Measurements from ENCODE around the gene EIF3I.

EIF3I gene

DNA sequence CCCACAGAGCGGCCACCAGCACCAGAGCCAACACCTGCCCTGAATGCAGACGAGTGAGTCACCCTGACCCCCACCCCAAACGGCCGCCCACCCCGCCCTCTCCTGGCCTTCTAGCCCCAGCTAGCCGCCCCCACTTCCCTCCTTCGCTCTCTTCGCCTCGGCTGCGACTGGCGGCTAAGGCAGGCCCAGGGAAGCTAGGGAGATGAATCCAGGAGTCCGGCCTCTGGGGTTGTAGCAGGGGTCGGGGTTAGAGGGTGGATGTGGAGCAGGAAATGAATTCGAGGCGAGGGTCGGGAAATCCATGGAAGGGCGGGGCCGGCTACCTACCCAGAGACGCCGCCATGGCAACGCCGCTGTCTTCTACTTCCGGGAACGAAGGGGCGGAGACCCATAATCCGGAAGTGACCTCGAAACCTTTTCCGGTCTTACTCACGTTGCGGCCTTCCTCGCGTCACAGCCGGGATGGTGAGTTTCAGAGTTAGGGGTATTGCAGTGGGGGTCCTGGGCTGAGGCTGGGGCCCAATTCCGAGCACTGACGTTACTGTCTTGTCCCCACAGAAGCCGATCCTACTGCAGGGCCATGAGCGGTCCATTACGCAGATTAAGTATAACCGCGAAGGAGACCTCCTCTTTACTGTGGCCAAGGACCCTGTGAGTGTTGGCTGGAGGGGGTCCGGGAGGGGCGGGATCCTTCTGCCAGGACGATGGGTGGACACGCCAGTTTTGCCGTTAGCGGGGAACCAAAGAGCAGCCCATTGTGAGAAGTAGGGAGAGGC, at the start of gene EIF3I, which contains the start of gene TMEM234:
TSS of gene EIF3I (plus strand) at position 428 of the 776 bp plus-strand sequence. CDS start at position 463, 35 bp downstream.
TSS of gene TMEM234 (minus strand) at position 374 of the 776 bp plus-strand sequence. CDS start at position 343, 31 bp downstream.
- DNase-seq (ENCODE audit: low read depth), result peak; percentile 87

DNA sequence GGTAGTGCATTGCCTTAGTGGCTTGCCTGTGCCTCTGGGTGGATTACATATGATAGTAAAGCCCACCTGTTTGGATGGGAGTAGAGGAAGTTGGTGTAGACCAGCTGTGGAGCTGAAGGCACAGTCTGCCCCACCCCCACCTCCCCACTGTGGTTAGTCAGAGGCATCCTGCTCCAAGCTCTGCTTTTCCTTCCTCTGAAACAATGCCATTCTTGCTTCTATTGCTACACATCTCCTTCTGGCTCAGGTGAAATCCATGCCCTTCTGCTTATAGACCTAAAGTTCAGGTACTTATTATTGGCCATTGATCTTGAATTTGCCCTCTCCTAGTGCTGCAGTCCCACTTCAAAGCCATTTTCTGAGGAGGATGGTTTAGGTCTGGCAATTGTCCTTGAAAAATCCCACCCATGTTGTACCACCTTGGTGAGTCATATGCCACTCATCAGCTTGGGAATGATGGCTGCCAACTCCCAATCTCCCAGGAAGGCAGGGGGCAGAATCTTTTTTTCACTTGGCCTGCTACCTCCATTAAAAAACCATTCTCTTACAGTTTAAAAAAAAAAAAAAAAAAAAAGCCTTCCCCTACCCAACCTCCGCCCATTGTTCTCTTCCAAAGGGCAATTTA, 49.5 kb upstream of the EIF3I start:
- DNase-seq (ENCODE audit: low read depth), result no peak

DNA sequence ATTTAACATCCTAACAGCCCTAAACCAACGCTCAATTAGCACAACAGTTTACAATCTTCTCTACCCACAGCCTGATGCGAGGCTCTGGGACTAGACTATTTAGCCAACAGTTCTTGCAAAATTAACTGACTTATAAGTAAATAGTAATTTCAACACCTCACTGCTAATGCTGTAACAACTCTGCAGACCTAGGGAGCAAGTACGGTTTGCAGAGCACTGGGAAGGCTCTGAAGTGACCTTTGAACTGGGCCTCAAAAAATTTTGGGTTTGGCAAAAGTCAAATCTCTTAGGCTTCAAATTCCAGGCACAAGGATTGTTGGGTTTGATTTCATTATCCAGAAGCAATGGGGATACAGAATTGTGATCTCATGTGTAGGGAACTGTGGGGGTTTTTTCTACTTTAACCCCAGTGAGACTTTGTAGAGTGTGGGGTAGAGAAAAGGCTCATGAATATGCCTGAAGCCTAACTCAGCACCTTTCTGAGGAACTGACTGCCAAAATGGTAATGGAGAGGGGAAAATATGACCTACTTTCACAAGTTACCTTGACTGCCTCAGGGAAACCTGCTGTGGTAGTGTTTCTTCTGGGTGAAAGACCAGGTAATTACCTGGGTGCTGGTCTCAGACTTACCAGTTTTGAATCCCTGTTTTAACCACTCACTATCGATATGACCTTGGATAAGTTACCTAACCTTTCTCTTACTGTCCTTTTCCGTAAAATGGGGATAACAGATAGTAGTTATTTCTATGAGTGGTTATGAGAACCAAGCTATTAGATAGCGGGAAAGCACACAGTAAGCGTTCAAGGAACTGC, 43.6 kb upstream of the EIF3I start:
- DNase-seq (ENCODE audit: low read depth), result no peak

DNA sequence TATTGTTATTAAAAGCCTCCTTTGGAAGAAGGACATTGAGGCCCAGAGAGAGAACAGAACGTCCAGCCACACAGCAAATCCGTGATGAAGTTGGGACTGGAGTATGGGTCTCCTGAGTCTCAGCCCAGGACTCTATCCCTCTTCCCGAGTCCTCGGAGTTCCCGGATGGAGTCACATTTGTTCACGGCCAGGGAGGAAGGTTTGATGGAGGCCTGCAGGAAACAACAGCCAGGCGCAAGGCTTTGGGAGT, 43.1 kb upstream of the EIF3I start:
- DNase-seq (ENCODE audit: low read depth), result no peak

DNA sequence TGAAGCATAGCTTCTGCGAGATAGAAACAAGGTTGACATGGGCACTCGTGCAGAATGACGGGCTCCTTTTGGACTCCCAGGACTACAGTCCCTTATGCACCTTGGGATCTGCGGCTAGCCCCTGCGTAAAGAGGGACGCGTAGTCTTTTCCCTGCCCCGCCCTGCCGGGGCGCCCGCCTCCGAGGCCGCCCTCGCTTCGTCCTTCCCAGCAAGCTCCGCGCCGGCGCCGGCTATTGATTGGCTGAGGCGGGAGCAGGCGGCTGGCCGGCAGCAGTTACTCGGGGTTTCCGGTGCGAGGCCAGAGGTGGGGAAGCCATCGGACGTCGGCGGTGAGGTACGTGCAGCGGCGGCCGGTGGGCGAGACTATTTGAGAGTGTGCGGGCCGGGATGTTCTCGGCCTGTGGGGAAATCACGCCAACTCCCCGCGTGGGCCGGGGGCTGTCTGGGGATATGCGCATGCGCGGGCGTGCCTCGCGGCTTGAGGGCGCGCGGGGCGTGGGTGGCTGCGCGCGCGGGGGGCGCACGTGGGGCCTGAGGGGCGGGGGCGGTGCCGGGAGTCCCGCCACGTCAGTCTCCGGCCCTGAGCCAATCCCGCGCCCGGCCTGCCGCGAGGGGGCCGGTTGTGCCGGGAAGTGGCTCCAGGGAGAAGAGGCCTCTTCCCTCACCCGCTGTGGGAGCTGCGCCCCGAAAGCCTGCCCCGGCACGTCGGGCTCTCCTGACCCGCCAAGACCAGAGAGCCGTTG, 42.6 kb upstream of the EIF3I start, which contains the start of gene TXLNA:
TSS of gene TXLNA (plus strand) at position 233 of the 743 bp plus-strand sequence. CDS start 671 bp downstream, outside the sequence.
- peak; percentile 83 for DNase-seq (ENCODE audit: low read depth)

DNA sequence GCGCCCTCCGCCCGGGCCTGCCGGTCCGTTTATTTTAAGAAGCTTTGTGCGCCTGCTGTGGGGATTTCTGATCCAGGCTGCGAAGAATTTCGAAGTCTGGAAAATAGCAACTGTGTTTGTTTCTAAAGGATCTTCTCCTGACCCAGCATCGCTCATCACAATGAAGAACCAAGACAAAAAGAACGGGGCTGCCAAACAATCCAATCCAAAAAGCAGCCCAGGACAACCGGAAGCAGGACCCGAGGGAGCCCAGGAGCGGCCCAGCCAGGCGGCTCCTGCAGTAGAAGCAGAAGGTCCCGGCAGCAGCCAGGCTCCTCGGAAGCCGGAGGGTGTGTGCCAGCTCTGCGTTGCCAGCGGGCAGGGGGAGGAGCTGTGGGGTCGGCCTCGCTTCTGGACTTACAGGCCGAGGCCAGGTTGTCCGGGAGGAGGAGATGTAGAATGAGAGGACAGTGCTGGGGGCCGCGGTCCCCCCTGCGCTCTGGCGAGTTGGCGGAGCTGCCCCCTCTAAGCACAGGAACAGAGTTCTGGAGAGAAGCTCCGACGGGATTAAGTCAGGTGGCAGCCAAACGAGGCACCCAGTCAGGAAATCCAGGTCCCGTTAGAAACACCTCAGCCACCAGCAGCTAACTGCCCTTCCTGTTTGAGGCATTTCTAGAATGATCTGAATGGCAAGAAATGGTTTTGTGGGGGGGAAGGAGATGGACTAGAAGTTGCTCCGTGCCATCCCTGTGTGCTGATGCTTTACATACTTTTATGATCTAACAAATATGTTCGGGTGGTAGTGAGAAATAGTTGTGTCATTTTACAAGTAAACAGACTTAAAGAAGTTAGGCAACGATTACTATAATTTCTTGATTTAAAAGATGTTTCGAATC, 41.8 kb upstream of the EIF3I start:
- DNase-seq (ENCODE audit: low read depth), result no peak

DNA sequence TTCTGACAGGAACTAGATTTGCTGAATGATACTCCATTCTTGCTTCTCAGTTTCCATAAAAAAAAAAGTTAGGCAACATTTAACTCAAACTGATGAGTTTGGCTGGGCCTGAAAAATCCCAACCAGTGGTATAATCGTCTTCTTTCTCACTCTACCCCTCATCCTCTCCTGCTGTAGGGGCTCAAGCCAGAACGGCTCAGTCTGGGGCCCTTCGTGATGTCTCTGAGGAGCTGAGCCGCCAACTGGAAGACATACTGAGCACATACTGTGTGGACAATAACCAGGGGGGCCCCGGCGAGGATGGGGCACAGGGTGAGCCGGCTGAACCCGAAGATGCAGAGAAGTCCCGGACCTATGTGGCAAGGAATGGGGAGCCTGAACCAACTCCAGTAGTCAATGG, 41.1 kb upstream of the EIF3I start:
- DNase-seq (ENCODE audit: low read depth), result no peak

DNA sequence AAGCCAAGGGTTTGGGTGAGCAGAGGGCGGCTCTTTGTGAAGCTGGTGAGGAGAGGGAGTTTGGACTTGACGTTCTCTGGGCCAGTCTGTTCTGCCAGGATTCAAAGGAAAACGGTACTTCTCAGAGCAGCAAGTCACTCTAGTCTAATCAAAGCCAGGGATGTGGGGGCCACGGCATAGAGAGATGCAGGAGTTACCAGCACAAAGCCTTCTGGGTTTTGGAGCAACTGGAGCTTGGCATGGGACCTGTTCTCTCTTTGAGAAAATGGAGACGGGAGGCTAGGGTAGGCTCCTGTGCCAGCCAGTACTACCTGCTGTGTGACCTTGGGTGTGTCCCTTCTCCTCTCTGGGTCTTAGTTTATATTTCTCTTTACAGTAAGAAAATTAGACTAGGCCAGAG, 40.6 kb upstream of the EIF3I start:
- DNase-seq (ENCODE audit: low read depth), result no peak

DNA sequence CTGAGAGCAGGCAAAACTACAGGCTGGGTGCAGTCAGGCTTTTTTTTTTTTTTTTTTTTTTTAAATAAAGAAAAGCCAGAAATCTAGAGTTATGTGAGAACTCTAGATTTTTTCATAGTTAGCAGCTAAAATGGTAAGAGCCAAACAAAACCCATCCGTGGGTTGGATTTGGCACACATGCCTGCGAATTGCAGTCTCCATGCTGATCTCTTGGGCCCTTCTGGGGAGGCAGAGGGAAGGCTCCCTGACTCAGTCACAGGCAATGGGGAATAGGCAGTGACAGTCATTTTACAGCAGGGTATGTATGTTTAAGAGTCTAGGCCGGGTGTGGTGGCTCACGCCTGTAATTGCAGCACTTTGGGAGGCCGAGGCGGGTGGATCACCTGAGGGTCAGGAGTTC, 40.1 kb upstream of the EIF3I start:
- DNase-seq (ENCODE audit: low read depth), result no peak

DNA sequence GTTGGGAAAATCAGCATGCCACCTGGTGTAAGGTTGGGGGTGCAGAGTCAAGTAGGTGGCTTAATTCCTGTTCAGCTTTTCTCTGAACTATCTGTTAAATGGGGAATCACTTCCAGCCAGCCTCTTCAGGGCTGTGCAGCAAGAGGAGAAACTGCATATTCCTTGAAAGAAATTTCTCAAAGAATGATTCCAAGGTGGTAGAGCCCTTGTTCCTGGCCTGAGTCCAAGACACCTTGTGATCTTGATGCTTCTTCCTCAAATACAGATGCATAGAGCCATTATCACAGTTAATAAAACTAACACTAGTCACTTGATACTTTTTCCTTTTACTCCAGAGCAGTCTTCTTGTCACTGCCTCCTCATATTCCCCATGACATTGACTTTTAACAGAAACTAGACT, 37.6 kb upstream of the EIF3I start:
- no peak for DNase-seq (ENCODE audit: low read depth)

DNA sequence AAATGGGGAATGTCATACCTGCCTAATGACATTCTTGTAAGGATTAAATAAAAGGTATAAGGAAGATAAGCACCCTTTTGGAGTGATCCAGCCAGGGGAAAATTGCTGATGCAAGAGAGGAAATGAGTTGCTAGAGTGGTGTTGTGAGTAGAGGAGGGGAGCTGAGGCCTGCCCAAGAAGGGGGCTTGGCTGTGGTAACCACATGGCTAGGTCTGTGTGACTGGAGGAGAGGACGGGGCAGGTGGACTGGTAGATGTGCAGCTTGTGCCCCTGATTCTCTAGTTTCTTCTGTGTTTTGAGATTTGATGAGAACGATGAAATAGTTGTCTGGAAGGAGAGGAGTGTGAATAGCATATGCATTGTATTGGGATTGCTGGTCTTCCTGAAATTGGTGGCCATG, 36.1 kb upstream of the EIF3I start:
- DNase-seq (ENCODE audit: low read depth), result no peak

DNA sequence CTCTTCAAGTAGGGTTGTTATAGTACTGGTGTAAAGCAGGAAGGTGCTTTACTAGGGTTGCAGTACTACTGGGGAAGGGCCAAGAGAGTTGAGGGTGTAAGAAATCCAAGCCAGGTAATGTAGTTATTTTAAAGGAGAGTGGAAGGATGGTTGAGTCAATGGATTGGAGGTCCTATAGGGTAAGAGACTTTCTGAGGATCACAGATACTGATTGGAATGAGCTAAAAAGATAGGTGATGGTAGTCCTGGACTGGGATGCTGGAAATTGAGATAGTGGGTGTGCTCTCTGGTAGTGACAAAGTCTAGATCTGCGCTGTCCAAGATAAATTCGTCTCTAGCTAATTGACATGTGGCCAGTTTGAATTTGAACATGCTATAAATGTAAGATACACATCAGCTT, 35.7 kb upstream of the EIF3I start:
- DNase-seq (ENCODE audit: low read depth), result no peak

DNA sequence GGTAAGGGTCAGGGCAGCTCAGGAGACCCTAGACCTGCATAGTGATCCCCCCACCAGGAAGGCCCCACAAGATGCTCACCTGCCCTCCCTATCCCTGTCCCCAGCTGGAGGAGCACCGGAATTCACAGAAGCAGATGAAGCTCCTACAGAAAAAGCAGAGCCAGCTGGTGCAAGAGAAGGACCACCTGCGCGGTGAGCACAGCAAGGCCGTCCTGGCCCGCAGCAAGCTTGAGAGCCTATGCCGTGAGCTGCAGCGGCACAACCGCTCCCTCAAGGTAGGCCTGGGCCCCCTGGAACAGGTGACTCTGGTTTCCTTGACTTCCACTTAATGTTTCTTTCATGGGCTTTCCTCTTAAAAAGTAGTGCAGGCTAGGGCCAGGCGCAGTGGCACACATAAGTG, 34.4 kb upstream of the EIF3I start:
- DNase-seq (ENCODE audit: low read depth), result no peak

DNA sequence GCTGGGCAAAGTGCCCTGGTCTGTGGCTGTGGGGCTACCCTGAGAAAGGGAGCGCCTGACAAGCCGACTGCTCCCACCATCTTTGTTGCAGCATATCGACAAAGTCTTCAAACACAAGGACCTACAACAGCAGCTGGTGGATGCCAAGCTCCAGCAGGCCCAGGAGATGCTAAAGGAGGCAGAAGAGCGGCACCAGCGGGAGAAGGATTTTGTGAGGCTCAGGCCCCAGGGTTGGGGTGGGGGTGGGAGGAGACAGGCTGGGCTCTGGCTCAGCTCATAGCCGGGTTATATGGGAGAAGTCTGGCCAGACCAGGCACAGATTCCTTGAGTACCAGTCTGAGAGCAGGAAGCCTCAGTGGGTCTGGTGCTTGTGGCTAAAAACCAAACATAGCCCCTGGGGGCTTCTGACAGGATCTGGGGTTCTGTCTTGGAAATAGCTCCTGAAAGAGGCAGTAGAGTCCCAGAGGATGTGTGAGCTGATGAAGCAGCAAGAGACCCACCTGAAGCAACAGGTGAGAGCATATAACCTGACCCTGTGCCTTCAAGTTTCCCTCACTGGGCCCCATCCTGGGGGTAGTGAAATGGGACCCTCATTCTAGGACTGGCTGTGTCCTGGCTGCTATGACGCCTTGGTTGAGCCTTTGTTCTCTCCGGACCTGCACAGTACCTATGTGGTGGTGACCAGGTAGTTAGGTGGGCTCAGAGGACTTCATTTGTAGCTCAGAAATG, 29.8 kb upstream of the EIF3I start:
- no peak for DNase-seq (ENCODE audit: low read depth)

DNA sequence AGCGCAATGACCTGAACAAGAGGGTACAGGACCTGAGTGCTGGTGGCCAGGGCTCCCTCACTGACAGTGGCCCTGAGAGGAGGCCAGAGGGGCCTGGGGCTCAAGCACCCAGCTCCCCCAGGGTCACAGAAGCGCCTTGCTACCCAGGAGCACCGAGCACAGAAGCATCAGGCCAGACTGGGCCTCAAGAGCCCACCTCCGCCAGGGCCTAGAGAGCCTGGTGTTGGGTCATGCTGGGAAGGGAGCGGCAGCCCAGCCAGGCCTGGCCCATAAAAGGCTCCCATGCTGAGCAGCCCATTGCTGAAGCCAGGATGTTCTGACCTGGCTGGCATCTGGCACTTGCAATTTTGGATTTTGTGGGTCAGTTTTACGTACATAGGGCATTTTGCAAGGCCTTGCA, 27.2 kb upstream of the EIF3I start:
- DNase-seq (ENCODE audit: low read depth), result no peak

DNA sequence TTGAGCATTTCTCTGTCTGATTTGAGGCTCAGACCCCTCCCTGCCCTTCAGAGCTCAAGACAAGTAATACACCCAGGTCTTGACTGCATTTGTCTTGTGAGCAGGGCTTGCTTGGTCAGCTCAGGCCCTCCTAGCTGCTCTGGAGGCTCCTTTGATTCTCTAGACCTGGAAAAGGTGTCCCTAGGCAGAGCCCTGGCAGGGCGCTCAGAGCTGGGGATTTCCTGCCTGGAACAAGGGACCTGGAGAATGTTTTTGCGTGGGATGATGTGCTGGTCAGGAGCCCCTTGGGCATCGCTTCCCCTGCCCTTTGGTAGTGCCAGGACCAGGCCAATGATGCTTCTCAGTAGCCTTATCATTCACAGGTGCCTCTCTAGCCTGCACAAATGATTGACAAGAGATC, 26.7 kb upstream of the EIF3I start:
- no peak for DNase-seq (ENCODE audit: low read depth)

DNA sequence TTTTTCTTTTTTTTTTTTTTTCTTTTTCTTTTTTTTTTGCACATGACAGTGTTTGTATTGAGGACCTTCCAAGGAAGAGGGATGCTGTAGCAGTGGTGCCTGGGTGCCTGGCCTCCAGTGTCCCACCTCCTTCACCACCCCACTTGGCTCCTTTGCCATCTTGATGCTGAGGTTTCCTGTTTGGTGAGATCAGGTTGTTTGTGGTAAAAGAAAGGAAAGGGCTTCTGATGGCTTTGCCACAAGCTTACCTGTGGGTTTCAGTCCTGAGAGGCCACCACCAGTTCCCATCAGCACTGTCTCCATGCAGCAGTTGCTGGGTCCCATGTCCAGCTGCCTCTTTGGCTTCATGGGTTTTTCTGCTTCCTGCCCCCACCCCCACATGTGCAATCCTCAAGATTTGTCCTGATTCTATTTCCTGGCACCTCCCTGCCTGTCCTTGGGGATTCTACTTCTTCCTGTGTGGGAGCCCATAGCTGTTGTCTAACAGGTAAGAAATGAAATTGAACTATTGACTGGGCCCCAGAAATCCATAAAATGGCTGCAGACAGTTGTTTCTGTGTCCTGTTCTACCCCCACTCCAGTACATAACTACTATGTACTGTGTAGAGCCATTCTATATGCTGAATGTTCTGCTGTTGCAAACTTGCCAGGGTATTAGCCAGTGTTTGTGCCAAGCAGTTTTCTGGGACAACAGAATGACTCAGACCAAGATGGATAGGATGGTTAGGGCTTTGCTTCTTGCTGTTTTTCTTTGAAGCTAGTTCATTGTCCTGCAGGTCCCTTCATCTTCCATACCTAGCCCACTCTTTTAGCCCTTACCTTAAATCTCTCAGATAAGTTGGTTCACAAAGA, 26.0 kb upstream of the EIF3I start:
- no peak for DNase-seq (ENCODE audit: low read depth)

DNA sequence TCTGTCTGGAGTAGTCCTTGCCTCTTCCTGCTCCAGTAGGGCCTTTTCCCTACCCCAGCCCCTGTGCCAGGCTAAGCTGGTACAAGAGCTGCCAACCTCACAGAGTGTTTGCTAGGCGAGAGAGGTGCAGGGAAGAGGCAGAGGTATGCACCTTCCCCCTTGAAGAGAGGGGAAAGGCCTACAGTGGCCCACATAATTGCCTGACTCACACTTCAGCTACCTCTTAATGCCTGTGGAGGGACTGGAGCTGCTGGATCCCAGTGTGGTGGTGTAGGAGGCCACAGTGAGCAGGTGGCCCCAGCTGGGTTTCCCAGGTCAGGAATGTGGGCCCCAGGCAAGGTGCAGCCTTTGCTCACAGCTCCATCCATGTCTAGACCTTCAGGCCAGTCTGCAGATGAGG, 25.1 kb upstream of the EIF3I start:
- no peak for DNase-seq (ENCODE audit: low read depth)

DNA sequence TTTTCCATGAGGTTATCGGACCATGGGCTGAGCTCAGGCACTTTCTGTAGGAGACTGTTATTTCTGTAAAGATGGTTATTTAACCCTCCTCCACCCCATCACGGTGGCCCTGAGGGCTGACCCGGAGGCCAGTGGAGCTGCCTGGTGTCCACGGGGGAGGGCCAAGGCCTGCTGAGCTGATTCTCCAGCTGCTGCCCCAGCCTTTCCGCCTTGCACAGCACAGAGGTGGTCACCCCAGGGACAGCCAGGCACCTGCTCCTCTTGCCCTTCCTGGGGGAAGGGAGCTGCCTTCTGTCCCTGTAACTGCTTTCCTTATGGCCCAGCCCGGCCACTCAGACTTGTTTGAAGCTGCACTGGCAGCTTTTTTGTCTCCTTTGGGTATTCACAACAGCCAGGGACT, 24.4 kb upstream of the EIF3I start:
- no peak for DNase-seq (ENCODE audit: low read depth)
